GM21825 (cell line): ENCODE measurements around the gene GMDS.

Experiments used
- ATAC-seq: cut with Tn5 transposase; IDR thresholded peaks from one replicate; pipeline ENCODE4 v1.9.1; 2021; ENCODE audit warnings: mild to moderate bottlenecking, moderate library complexity; ENCODE audit not compliant: unreplicated experiment

GMDS gene

GRCh38 chr6:1842334-1842733, 403.1 kb downstream of the GMDS start:
- no peak for ATAC-seq

- no peak for ATAC-seq
Measured at GRCh38 chr6:1841136-1841535, 404.3 kb downstream of the GMDS start.

GRCh38 chr6:1840491-1841121, 404.8 kb downstream of the GMDS start:
- ATAC-seq: no peak

DNA sequence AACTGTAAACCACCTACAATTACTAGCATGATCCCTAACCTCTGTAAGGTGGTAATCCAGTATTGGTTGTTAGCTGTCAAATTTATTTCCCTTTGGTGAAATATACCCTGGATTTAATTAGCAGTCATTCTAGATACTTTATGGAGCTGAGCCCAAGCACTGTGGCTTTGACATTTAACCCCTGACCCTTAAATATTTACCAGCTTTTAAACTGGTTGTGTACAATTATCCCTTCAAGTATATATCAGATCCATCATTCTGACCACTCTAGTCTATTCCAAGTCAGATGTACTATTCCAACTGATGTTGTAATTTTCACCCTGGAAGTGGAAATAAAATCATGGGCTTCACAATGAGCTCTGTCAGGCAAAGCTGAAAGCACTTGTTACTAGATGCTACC, 406.0 kb downstream of the GMDS start:
- ATAC-seq: no peak

- ATAC-seq: no peak
Measured at GRCh38 chr6:1838604-1839213, 406.7 kb downstream of the GMDS start.

DNA sequence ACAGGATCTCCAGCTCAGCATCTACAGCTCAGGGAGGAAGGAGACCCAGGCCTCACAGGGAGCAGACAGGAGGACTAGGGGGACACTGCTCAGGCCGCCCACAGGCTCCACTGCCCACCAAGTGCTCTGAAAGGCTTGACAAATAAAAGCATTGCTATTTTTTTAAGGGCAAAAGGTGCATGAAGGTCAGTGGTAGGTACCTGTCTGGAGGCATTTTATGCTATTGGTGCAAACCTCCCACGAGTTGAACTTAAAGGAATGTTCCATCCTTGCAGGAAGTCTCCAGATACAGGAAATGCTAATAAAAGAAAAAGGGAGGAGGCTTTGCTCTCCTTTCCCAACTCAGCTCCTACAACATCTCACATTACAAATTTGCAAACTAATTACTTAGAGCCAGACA, 407.6 kb downstream of the GMDS start:
- no peak for ATAC-seq

DNA sequence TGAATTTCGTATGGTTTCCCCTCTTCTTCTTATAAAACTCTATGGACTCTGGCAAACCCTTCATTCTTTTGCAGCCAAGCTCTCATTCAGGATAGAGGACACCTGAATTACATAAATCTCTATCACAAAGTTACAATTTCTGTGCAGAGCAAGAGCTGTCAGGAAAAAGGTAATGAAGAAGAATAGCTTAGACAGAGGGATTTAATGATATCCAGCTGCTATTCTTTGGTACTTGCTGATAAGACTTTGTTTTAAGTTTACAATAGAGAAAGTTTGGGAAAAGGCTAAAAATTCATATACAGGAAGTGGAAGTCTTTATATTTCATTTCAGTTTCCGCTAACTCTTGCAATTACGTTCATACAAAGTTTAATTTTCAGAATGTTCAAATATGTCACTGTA, 408.7 kb downstream of the GMDS start:
- ATAC-seq: no peak

GRCh38 chr6:1834646-1835516, 410.5 kb downstream of the GMDS start:
- no peak for ATAC-seq

DNA sequence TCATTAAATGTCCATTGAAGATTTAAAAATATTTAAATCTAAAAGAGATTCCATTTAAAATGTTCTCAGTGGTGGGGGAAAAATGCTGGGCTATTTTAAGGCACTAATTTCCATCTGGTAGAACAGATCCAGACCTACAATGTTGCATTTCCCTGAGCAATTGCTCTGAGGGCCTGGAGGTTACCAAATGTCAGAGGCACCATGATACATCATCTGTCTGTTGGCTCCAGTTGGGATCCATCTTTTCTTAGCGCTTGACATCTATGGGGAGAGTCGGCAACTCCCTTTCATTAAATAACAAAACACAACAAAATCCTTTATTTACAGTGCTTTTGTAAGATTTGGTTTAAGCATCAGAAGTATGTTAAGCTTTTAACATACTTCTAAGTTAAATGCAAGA, 411.2 kb downstream of the GMDS start:
- ATAC-seq: no peak

DNA sequence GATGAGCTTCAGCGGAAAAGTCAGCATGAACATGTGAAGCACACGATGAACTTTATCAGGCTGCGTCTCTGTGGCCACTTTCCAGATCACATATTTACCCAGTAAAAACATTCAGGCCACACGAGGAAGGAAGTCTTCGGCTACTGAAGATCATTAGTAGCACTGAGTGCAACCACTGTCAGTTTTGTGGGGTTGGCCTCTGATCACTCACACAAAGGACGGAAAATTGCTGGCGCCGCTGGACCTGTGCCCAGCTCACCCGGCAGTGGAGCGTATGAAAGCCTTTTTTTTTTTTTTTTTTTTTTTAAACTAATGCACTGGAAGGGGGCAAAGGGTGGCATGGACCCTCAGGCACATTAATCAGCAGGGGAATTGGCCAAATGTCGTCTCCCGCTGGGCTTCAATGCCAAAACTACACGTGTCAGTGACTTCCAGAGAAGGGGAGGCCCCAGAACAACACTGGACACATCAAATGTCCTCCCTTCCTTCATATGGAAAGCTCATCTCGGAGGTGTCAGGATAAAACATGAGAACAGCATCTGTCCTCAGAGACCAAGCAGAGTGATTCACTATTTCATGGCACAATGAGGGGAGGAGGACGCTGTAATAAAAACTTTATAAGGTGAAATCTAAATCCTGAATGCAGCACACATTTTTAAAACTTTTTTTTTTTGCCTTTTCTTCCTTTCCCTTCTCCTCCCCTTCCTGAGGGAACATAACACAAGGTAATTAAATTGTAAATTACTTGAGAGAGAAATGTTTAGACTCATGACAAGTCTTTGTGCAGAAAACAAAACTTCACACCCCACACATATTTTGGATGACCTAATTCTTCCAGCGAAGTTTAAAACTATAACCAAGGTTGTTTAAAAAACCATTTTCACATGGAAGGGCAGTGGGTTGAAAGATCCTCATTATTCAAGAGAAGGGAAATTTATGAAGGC, 412.3 kb downstream of the GMDS start:
- no peak for ATAC-seq

GRCh38 chr6:1832358-1832757, 413.0 kb downstream of the GMDS start:
- ATAC-seq: no peak

GRCh38 chr6:1827984-1828793, 417.2 kb downstream of the GMDS start:
- no peak for ATAC-seq

DNA sequence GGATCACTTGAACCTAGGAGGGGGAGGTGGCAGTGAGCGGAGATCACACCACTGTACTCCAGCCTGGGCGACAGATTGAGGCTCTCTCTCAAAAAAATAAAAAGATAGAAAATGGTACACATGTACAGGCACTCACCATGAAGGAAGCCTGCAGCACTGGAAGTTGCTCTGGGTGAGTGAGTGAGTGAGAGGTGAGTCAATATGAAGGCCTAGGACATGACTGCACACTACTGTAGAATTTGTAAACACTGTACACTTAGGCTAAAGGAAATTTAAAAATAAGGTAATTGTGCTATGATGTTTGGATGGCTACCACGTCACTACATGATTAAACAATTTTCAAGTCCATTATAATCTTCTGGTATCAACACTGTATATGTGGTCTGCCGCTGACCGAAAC, 419.5 kb downstream of the GMDS start:
- no peak for ATAC-seq

DNA sequence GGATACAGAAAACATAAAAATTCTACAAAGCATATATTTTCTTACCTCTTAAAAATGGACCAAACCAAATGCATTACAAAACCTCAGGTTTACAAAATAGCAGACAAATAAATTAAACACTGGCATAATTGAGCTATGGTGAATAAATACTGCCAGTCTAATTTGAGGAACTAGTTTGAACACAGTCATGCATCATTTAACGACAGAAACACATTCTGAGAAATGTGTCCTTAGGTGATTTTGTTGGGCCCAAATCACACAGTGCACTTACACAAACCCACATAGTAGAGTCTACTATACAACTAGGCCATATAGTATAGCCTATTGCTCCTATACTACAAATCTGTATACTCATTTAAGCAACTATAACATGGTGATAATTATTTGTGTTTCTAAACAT, 420.1 kb downstream of the GMDS start:
- no peak for ATAC-seq

- no peak for ATAC-seq
Measured at GRCh38 chr6:1821513-1822183, 423.8 kb downstream of the GMDS start.

DNA sequence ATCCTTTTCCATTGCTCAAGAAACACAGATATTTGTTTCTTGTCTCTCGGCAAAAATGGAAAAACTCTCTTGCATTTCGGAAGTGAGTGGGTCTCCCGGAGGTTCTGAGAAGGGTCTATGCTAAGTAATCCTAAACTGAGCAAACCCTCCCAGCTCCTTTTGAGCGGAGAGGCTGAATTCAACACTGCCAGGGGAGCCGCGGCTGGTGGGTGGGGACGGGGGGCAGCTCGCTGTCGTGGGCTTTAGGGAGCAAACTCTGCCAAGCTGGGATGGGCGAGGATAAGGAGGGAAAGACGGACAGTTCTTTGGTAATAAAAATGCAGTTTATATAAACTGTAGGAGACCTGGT, 424.3 kb downstream of the GMDS start:
- no peak for ATAC-seq

DNA sequence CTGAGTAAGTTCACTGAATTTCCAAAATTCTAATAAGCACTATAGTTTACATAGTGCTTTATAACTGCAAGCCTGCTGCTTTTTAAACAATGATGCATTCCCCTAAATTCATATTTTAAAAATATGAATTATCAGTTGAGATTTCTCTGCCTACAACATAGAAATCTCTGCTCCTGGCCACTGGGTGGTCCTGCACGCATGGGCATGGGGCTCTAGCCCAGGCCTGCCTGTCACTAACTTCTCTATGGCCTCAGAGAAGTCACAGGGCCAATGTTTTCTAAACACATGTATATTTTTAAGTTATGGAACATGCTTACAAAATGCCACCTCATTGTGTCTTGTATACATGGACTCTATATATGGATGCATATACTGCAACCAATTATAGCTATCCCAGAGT, 424.7 kb downstream of the GMDS start:
- ATAC-seq: no peak

DNA sequence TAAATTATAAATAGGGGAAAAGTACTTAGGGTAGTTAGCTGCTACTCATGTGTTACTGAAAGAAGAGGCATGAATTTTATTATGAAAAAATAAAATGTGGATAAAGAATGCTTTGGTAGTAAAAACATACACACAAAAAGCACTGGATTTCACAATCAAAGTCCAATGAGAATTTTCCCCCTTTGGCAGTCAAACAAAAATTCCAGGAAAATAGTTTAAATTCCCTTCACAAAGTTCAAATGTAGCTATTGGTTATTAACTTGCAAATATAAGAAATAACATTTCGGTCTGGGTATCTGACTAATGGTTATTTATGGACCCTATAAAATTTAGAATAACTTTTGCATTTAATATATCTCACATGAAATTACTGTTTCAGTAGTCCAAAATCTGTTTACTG, 425.2 kb downstream of the GMDS start:
- no peak for ATAC-seq

GRCh38 chr6:1819007-1819406, 426.4 kb downstream of the GMDS start:
- ATAC-seq: no peak
